HG03064 (cell line): ENCODE data around the gene FUBP3.

Source experiments
- ATAC-seq: cut with Tn5 transposase; IDR thresholded peaks from one replicate; pipeline ENCODE4 v1.9.1; 2021; ENCODE audit warnings: low read depth; ENCODE audit not compliant: unreplicated experiment

Gene FUBP3

GRCh38 chr9:130660683-130661450 is 81.5 kb downstream of the FUBP3 start:
- no peak for ATAC-seq

GRCh38 chr9:130661451-130662098 is 82.2 kb downstream of the FUBP3 start:
- ATAC-seq = no peak

- no peak for ATAC-seq
Observed at GRCh38 chr9:130662099-130662969, 83.0 kb downstream of the FUBP3 start.

- ATAC-seq = no peak
Observed at GRCh38 chr9:130662970-130663257, 83.5 kb downstream of the FUBP3 start.

GRCh38 chr9:130663258-130663976 is 84.0 kb downstream of the FUBP3 start:
- no peak for ATAC-seq

- ATAC-seq = no peak
Observed at GRCh38 chr9:130663977-130664250, 84.5 kb downstream of the FUBP3 start.

- ATAC-seq = no peak
Observed at GRCh38 chr9:130664251-130665028, 85.1 kb downstream of the FUBP3 start, which contains the start of gene PRDM12. Gene PRDM12 (plus strand): TSS chr9:130664594. CDS start chr9:130664654, 60 bp downstream.

GRCh38 chr9:130665029-130665430 is 85.7 kb downstream of the FUBP3 start:
- no peak for ATAC-seq

GRCh38 chr9:130665431-130666392 is 86.3 kb downstream of the FUBP3 start:
- no peak for ATAC-seq

- no peak for ATAC-seq
Observed at GRCh38 chr9:130666393-130667119, 87.2 kb downstream of the FUBP3 start.

GRCh38 chr9:130667120-130667435 is 87.7 kb downstream of the FUBP3 start:
- ATAC-seq = no peak

GRCh38 chr9:130668196-130668595 is 88.8 kb downstream of the FUBP3 start:
- no peak for ATAC-seq

- ATAC-seq = no peak
Observed at GRCh38 chr9:130668659-130669058, 89.3 kb downstream of the FUBP3 start.

GRCh38 chr9:130669965-130670364 is 90.6 kb downstream of the FUBP3 start:
- ATAC-seq = no peak

GRCh38 chr9:130670644-130671043 is 91.3 kb downstream of the FUBP3 start:
- ATAC-seq = no peak

- ATAC-seq = no peak
Observed at GRCh38 chr9:130672466-130672865, 93.1 kb downstream of the FUBP3 start.

- ATAC-seq = no peak
Observed at GRCh38 chr9:130672933-130673615, 93.7 kb downstream of the FUBP3 start.

GRCh38 chr9:130675396-130675795 is 96.0 kb downstream of the FUBP3 start:
- no peak for ATAC-seq
